HCT116 (cell line): ENCODE results near the gene WNK2. TPM values are rescaled to one million over a fixed set of nuclear protein-coding genes. Genes with fewer than 3 reads are reported as not detected.

Source experiments
- ATAC-seq: fragments of 200-7000 bp; cut with Tn5 transposase; 2 replicates; pipeline ENCODE4 v1.9.1; 2020; ENCODE audit warnings: mild to moderate bottlenecking, moderate library complexity
- BruUV-seq: library from RNA; stranded (reverse); fragments of 400-500 nt; replicated peaks from 2 replicates; lab custom pipeline; 2021; lab: Mats Ljungman, UMichigan
- CTCF ChIA-PET: fragments of 300-600 bp; sonication (Branson Sonifier 250); formaldehyde crosslinking; loops from one replicate; lab custom pipeline; 2021; ENCODE audit warnings: antibody characterized with exemption; lab: Charles Lee
- POLR2A ChIA-PET: fragments of 300-600, 350-600 bp; sonication (Branson Sonifier 250); formaldehyde crosslinking; loops from one replicate; lab custom pipeline; 2021; ENCODE audit warnings: antibody characterized with exemption; lab: Charles Lee
- RAD21 ChIA-PET, 2 experiments: fragments of 300-600 bp; sonication (Branson Sonifier 250); formaldehyde crosslinking; loops; one replicate each; lab custom pipeline; 2023; ENCODE audit warnings: low total read pairs in 2 of 2; ENCODE audit not compliant: uncharacterized antibody in 2 of 2, unreplicated experiment in 2 of 2, low non-redundant PET in 1 of 2; lab: Charles Lee
- DNase-seq: peaks from one replicate; pipeline ENCODE4 v3.0.0-alpha.2; 2010; ENCODE audit warnings: low read depth, low spot score
- H2AFZ ChIP-seq: fragments of 200-600 bp; shearing (Covaris generic), sonication (generic); 2 replicates; pipeline ENCODE4 v1.6.1; 2017; ENCODE audit warnings: low read depth, mixed run types, mixed read lengths, antibody characterized with exemption, low read length; ENCODE audit not compliant: poor library complexity, severe bottlenecking
- H3K27ac ChIP-seq: 2 replicates; pipeline ENCODE4 v1.5.1; 2012; ENCODE audit warnings: low read depth, low read length
- H3K27me3 ChIP-seq: fragments of 200-600 bp; sonication (generic); 2 replicates; pipeline ENCODE4 v1.6.1; 2016; ENCODE audit warnings: mixed run types, low read length, mixed read lengths; ENCODE audit not compliant: insufficient read depth
- H3K36me3 ChIP-seq, 2 experiments: fragments of 200-500 bp in 1 of 2; fragments of 200-600 bp in 1 of 2; sonication (Bioruptor generic) in 1 of 2; sonication (generic) in 1 of 2; 2 replicates each; pipeline versions ENCODE4 v1.5.1 to v1.6.1; 2014 to 2016; ENCODE audit warnings: low read length in 2 of 2, inconsistent platforms in 1 of 2, mixed read lengths in 1 of 2, mixed run types in 1 of 2; ENCODE audit not compliant: insufficient read depth in 2 of 2, control insufficient read depth in 1 of 2
- H3K4me1 ChIP-seq, 2 experiments: fragments of 200-600 bp in 1 of 2; sonication (generic) in 1 of 2; 2 replicates each; pipeline versions ENCODE4 v1.5.1 to v1.6.1; 2012 to 2017; ENCODE audit warnings: low read length in 2 of 2, inconsistent platforms in 1 of 2, mild to moderate bottlenecking in 1 of 2, mixed read lengths in 1 of 2, mixed run types in 1 of 2, moderate library complexity in 1 of 2; ENCODE audit not compliant: insufficient read depth in 2 of 2, control insufficient read depth in 1 of 2
- H3K4me2 ChIP-seq: fragments of 200-600 bp; sonication (generic); 2 replicates; pipeline ENCODE4 v1.6.1; 2017; ENCODE audit warnings: mixed run types, low read length, mixed read lengths
- H3K4me3 ChIP-seq, 2 experiments: fragments of 200-600 bp in 1 of 2; sonication (generic) in 1 of 2; replicated peaks in 1 of 2; 2 replicates each; pipeline ENCODE4 v1.5.1; 2011 to 2016; ENCODE audit warnings: low read length in 2 of 2, control low read depth in 1 of 2, low read depth in 1 of 2, mild to moderate bottlenecking in 1 of 2, mixed read lengths in 1 of 2, mixed run types in 1 of 2
- H3K79me2 ChIP-seq: fragments of 200-600 bp; sonication (generic); 2 replicates; pipeline ENCODE4 v1.6.1; 2017; ENCODE audit warnings: mild to moderate bottlenecking, mixed run types, low read length, moderate library complexity, mixed read lengths; ENCODE audit not compliant: insufficient read depth
- H3K9ac ChIP-seq: fragments of 200-600 bp; sonication (generic); 2 replicates; pipeline ENCODE4 v1.6.1; 2016; ENCODE audit warnings: low read length, mixed read lengths
- H3K9me2 ChIP-seq: fragments of 200-600 bp; sonication (generic), shearing (Covaris generic); 2 replicates; pipeline ENCODE4 v1.6.1; 2017; ENCODE audit warnings: mixed run types, mild to moderate bottlenecking, moderate library complexity; ENCODE audit not compliant: insufficient read depth
- H3K9me3 ChIP-seq, 2 experiments: fragments of 200-500 bp in 1 of 2; fragments of 200-600 bp in 1 of 2; sonication (Bioruptor generic) in 1 of 2; sonication (generic) in 1 of 2; 2 replicates each; pipeline ENCODE4 v1.6.1; 2014 to 2017; ENCODE audit warnings: low read length in 2 of 2, mixed read lengths in 2 of 2, inconsistent platforms in 1 of 2, low read depth in 1 of 2, mild to moderate bottlenecking in 1 of 2, mixed run types in 1 of 2, moderate library complexity in 1 of 2; ENCODE audit not compliant: control insufficient read depth in 1 of 2, insufficient read depth in 1 of 2
- H4K20me1 ChIP-seq: fragments of 200-600 bp; sonication (generic), shearing (Covaris generic); 2 replicates; pipeline ENCODE4 v1.6.1; 2017; ENCODE audit warnings: mixed run types, mild to moderate bottlenecking, moderate library complexity; ENCODE audit not compliant: insufficient read depth
- CBX3 ChIP-seq: IDR thresholded peaks from 2 replicates; pipeline ENCODE4 v1.6.1; 2012; ENCODE audit warnings: low read depth
- CEBPB ChIP-seq: IDR thresholded peaks from 2 replicates; pipeline ENCODE4 v1.6.1; 2012; ENCODE audit warnings: low read depth
- EGR1 ChIP-seq: IDR thresholded peaks from 2 replicates; pipeline ENCODE4 v1.6.1; 2012; ENCODE audit warnings: low read depth
- ELF1 ChIP-seq: IDR thresholded peaks from 2 replicates; pipeline ENCODE4 v1.6.1; 2012; ENCODE audit warnings: low read depth, borderline replicate concordance
- EZH2 ChIP-seq: fragments of 200-600 bp; sonication (generic); IDR thresholded peaks from 2 replicates; pipeline ENCODE4 v1.6.1; 2017; ENCODE audit warnings: antibody characterized with exemption, mixed run types
- EZH2phosphoT487 ChIP-seq: fragments of 200-600 bp; IDR thresholded peaks from 2 replicates; pipeline ENCODE4 v1.6.1; 2018; ENCODE audit warnings: antibody characterized with exemption, borderline replicate concordance
- FOSL1 ChIP-seq: IDR thresholded peaks from 2 replicates; pipeline ENCODE4 v1.6.1; 2012; ENCODE audit warnings: low read depth
- JUND ChIP-seq: IDR thresholded peaks from 2 replicates; pipeline ENCODE4 v1.6.1; 2012
- POLR2A ChIP-seq: IDR thresholded peaks from 2 replicates; pipeline ENCODE4 v1.7.0; 2011; ENCODE audit warnings: borderline replicate concordance; ENCODE audit not compliant: insufficient read depth, insufficient read length; ENCODE audit errors: extremely low read depth
- SIN3A ChIP-seq: IDR thresholded peaks from 2 replicates; pipeline ENCODE4 v1.6.1; 2012; ENCODE audit warnings: low read depth
- SP1 ChIP-seq: IDR thresholded peaks from 2 replicates; pipeline ENCODE4 v1.6.1; 2012; ENCODE audit warnings: low read depth
- SRF ChIP-seq: IDR thresholded peaks from 2 replicates; pipeline ENCODE4 v1.6.1; 2012; ENCODE audit warnings: low read depth
- YY1 ChIP-seq: IDR thresholded peaks from 2 replicates; pipeline ENCODE4 v1.6.1; 2011; ENCODE audit warnings: low read length, low read depth, moderate library complexity, mild to moderate bottlenecking; ENCODE audit not compliant: insufficient replicate concordance; ENCODE audit errors: extremely low read depth
- ZBTB33 ChIP-seq: IDR thresholded peaks from 2 replicates; pipeline ENCODE4 v1.6.1; 2011; ENCODE audit warnings: mild to moderate bottlenecking, low read length, moderate library complexity; ENCODE audit not compliant: insufficient replicate concordance; ENCODE audit errors: extremely low read depth
- ZFX ChIP-seq: fragments of 450-650 bp; IDR thresholded peaks from 2 replicates; pipeline ENCODE4 v1.6.1; 2017
- intact Hi-C: fragments of 100-400 bp; cut with micrococcal nuclease; formaldehyde crosslinking; loops from 2 replicates; pipeline ENCODE4 v1.10.0; 2022
- total RNA-seq: library from RNA; stranded (reverse); gene quantifications from one replicate; pipeline ENCODE4 v1.2.1, GENCODE V29; 2021; ENCODE audit not compliant: unreplicated experiment
- TF ChIP-seq, protein P1 (sequence below): IDR thresholded peaks from 2 replicates; pipeline ENCODE4 v1.6.1; 2012
- TF ChIP-seq, protein P2 (sequence below): IDR thresholded peaks from 2 replicates; pipeline ENCODE4 v1.6.1; 2012; ENCODE audit warnings: low read depth

The WNK2 gene
- total RNA-seq, 1 experiment from 2014 or later = 24.4 TPM

DNA sequence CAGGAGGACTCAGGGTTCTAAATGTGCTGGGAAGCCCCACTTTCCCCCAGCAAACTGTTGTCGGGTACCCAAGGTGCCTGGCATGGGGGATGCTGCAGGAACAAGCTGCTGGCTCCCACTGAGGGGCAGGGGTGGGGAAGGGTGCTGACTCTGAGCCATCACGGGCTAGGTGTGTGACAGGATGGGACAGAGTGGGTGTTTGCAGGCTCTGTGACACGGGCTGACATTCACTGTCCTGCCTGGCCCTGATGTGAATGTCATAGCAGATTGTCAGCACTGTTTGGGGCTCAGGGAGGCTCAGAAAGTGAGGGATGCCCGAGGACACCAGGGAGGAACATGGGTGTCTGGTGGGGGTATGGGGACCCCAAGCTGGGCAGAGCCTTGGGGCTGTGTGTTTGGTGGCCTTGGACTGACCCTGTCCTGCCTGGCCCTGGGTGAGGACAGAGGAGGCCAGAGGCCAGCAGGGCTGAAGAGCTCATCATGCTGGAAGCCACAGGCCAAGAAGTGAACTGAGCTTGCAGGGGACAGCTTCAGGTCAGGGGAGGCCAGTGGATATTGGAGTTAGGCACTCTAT lies 20.6 kb downstream of the WNK2 start (continued):
- TF ChIP-seq, protein P1, sequence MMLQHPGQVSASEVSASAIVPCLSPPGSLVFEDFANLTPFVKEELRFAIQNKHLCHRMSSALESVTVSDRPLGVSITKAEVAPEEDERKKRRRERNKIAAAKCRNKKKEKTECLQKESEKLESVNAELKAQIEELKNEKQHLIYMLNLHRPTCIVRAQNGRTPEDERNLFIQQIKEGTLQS = no peak
- TF ChIP-seq EGR1 (no peak), JUND (no peak)

DNA sequence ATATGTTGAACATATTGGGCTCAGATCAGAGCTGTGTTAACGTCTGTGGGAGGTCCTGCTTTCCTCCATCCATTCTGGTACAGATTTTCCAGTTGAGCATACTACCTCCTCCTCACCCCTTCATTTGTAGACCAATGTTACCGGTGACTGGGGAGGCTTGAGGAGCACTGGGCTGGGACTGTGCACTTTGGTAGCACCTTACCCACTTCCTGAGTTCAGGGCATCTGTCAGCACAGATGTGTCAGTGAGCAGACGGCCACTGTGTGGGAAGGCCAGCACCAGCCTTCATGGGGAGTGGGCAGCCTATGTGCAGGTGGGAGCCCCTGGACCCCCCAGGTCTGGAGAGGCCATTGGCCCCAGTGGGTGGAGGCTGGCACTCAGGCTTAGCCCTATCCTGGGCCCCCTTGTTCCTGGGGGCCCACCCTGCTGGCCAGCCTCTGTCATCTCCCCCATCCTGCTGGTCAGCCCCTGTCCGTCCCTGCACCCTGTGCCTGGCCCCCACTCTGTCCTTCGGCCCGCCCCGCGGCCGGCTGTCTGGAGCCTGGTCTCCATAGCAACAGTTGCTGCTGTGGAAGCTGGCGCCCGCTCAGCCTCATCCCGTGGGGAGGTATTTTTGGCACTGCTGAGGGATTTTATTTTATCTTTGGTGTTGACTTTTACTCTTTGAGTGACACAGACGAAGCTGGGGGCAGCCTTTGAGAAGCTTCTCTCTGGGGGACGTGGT lies 21.3 kb downstream of the WNK2 start:
- POLR2A ChIA-PET = no interaction called here
- Histone ChIP-seq H3K9me2 (no peaks in the 10 kb centered on the region), H3K9me3 (no peaks in the 10 kb centered on the region), H3K27me3 (no peaks in the 10 kb centered on the region), H3K79me2 (peaks cover 4% of the 10 kb centered on the region), H4K20me1 (no peaks in the 10 kb centered on the region), H3K9ac (no peak overlapping the region), H3K4me2 (no peak overlapping the region), H3K27ac (no peak overlapping the region), H3K4me1 (no peaks in the 10 kb centered on the region), H2AFZ (no peak overlapping the region), H3K4me3 (no peak overlapping the region), H3K36me3 (no peaks in the 10 kb centered on the region)
- DNase-seq (no peak), ATAC-seq (no peak)
- CTCF ChIA-PET = no interaction called here
- TF ChIP-seq CEBPB (no peak), YY1 (no peak), ZBTB33 (no peak), POLR2A (no peak), ZFX (no peak), ELF1 (no peak), FOSL1 (no peak), EZH2phosphoT487 (no peak), CBX3 (no peak), SP1 (no peak), SRF (no peak), EGR1 (no peak), JUND (no peak), SIN3A (no peak), EZH2 (no peak)
- TF ChIP-seq, protein P2, sequence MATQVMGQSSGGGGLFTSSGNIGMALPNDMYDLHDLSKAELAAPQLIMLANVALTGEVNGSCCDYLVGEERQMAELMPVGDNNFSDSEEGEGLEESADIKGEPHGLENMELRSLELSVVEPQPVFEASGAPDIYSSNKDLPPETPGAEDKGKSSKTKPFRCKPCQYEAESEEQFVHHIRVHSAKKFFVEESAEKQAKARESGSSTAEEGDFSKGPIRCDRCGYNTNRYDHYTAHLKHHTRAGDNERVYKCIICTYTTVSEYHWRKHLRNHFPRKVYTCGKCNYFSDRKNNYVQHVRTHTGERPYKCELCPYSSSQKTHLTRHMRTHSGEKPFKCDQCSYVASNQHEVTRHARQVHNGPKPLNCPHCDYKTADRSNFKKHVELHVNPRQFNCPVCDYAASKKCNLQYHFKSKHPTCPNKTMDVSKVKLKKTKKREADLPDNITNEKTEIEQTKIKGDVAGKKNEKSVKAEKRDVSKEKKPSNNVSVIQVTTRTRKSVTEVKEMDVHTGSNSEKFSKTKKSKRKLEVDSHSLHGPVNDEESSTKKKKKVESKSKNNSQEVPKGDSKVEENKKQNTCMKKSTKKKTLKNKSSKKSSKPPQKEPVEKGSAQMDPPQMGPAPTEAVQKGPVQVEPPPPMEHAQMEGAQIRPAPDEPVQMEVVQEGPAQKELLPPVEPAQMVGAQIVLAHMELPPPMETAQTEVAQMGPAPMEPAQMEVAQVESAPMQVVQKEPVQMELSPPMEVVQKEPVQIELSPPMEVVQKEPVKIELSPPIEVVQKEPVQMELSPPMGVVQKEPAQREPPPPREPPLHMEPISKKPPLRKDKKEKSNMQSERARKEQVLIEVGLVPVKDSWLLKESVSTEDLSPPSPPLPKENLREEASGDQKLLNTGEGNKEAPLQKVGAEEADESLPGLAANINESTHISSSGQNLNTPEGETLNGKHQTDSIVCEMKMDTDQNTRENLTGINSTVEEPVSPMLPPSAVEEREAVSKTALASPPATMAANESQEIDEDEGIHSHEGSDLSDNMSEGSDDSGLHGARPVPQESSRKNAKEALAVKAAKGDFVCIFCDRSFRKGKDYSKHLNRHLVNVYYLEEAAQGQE = no peak
- TF ChIP-seq, protein P1 = no peak
- intact Hi-C loops = no loop called here
- RAD21 ChIA-PET = no interaction called here
- no TSS peak for BruUV-seq
